ENCODE data around the gene RPS6KA3.

The RPS6KA3 gene

DNA sequence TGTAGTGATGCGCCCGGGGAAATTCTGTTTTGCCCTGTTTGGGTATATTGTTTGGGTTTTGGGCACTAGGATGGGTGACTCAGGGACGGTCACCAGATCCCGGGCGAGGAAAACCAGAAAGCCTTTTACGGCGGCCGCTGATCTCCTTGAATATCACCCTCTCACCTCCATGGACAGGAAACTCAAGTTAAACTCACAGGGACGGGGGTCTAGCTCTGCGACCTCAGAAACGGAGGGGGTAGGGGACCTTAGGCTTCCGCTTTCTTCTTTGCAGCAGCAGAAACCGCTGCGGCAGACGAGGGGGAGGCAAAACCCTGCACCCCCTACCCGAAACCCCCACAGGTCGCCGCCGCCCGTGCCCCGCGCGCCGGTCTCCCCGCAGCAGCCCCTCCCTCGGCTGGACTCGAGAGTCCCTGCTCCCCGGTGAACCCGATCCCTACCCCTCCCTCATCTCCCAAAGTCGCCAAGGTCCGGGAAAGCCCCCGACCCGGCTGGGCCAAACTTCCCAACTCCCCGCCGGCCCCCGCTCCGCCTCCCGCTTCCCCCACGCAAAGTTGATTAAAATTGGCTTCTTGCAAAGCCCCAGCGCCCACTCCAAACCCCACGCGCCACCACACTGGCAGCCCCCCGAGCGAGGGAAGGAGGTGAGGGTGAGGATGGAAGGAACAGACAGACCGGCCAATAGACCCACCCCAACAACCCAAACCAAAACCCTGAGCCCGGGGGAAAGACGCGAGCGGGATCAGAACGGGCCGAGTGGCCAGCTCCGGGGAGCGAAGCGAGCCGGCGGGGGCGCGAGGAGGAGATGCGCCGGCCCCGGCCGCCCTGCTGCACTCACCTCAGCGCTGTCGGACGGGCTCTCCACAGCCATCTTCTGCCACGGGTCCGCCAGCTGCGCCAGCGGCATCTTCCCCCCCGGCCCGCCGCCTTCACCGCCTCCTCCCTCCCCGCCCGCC, 705 bp downstream of the RPS6KA3 start:
- DNase-seq (ENCODE audit: low spot score), result peak; percentile 28
- TF ChIP-seq, protein P1, sequence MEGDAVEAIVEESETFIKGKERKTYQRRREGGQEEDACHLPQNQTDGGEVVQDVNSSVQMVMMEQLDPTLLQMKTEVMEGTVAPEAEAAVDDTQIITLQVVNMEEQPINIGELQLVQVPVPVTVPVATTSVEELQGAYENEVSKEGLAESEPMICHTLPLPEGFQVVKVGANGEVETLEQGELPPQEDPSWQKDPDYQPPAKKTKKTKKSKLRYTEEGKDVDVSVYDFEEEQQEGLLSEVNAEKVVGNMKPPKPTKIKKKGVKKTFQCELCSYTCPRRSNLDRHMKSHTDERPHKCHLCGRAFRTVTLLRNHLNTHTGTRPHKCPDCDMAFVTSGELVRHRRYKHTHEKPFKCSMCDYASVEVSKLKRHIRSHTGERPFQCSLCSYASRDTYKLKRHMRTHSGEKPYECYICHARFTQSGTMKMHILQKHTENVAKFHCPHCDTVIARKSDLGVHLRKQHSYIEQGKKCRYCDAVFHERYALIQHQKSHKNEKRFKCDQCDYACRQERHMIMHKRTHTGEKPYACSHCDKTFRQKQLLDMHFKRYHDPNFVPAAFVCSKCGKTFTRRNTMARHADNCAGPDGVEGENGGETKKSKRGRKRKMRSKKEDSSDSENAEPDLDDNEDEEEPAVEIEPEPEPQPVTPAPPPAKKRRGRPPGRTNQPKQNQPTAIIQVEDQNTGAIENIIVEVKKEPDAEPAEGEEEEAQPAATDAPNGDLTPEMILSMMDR (IDR thresholded peaks at IDR 0.05; ENCODE audit: extremely low read depth, missing control alignments), result no peak

DNA sequence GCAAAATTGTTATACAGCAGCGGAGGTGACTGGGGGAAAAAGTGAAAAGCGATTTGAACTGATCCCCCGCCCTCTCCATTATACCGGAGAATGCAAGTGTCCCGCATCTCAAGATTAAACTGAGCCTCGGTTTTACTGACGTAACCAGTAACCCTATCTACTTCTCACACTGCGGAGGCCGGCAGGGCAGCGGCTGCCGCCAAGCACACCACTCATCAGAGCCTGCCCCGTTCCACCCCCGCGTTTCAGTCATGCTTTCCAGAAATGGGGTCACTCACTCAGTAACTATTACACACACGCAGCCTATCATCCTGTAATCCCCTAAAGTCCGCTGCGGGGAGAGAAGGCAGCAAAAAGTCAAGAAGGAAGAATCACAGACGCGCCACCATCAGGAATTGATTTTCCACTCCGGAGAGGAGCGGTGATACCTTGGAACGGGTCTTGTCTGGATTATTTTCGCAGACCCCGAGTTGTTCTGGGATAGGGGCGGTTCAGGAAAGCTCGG, 1.4 kb downstream of the RPS6KA3 start:
- TF ChIP-seq, protein P1 (IDR thresholded peaks at IDR 0.05; ENCODE audit: extremely low read depth, missing control alignments), result no peak
- DNase-seq (ENCODE audit: low spot score), result peak; percentile 57

DNA sequence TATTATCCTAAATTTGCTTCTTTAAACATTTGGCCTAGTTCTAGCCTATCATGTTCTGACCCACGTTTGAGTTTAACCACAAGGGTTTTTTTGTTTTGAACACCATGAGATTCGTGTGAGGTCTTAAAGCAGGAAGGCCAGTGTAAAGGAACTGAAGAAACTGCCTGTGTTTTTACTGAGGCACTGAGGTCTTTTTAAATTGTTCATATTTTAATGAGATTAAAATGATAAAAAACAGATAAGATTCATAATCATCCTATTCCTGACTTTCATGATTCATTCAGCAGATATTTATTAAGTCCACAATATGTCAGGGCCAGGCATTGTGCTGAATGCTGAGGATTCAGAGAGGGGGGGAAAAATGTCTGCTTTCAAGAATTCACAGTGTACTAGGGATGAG, 3.2 kb downstream of the RPS6KA3 start:
- TF ChIP-seq, protein P1 (IDR thresholded peaks at IDR 0.05; ENCODE audit: extremely low read depth, missing control alignments), result no peak
- DNase-seq (ENCODE audit: low spot score), result peak; percentile 8

DNA sequence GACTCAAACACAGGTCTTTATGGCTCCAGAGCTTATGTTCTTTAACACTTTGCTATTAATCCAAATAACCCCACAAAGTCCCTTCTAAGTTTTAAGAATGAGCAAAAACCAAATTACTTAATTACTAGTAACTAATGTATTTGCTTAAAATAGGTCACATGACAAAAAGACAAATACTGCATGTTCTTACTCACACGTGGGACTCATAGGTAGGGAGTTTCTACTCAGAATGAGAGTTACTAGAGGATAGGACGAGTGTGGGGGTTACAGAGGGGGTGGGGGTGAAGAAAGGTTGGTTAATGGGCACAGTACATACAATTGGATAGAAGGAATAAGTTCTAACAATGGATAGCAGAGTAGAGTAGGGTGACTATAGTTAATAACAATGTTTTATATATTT, 5.8 kb downstream of the RPS6KA3 start:
- no peak for DNase-seq (ENCODE audit: low spot score)

DNA sequence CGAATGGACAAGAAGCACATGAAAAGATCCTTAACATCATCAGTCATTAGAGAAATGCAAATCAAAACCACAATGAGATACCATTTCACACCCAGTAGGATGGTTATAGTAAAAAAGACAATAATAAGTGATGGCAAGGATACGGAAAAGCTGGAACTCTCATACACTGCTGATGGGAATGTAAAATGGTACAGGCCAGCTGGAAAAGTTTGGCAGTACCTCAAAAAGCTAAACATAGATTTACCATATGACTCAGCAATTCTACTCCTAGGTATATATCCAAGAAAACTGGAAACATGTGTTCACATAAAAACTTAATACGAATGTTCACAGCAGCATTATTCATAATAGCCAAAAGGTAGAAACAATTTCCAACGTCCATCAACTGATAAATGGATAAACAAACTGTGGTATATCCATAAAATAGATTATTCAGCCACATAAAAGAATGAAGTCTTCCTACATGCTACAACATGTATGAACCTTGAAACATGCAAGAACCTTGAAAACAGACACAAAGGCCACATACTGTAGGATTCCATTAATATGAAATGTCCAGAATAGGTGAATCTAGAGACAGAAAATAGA, 11.9 kb downstream of the RPS6KA3 start:
- TF ChIP-seq, protein P1 (IDR thresholded peaks at IDR 0.05; ENCODE audit: extremely low read depth, missing control alignments), result no peak
- no peak for DNase-seq (ENCODE audit: low spot score)

More for the DNA sequence above, 5.8 kb downstream of the RPS6KA3 start:
- TF ChIP-seq, protein P1 (IDR thresholded peaks at IDR 0.05; ENCODE audit: extremely low read depth, missing control alignments), result no peak

DNA sequence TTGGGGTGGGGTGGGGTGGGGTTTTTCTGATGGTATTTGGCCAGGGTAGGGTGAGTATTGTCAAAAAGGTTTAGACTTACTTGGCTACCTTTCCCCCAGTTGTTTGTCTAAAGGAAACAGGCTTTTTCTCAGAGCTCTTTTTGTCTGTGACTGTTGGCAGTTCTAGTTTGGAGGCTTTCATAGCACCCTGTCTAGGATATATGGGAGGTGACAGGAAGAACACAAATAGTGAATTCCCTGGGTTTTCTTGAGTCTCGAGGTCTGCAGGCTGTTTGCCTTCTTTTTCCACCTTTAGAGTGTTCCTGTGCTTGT, 13.5 kb downstream of the RPS6KA3 start:
- TF ChIP-seq, protein P1 (IDR thresholded peaks at IDR 0.05; ENCODE audit: extremely low read depth, missing control alignments), result no peak
- no peak for DNase-seq (ENCODE audit: low spot score)
